ENCODE measurements around the gene RPRD2. TPM values are rescaled to one million over a fixed set of nuclear protein-coding genes. Genes with fewer than 3 reads are reported as not detected.
A peak's percentile ranks its signal among the peaks of the same experiment; 100 is the strongest.

The RPRD2 gene
- total RNA-seq, 1 donor from 2014 or later = 17.2 TPM

- peak; percentile 97 for DNase-seq
Measured at GRCh38 chr1:150515328-150516049, 151.5 kb downstream of the RPRD2 start, which contains the start of gene FALEC. TSS of gene FALEC (plus strand) at chr1:150515752.

- DNase-seq = peak; percentile 6
Measured at GRCh38 chr1:150516050-150516591, 152.2 kb downstream of the RPRD2 start.

- DNase-seq = no peak
Measured at GRCh38 chr1:150516616-150517015, 152.7 kb downstream of the RPRD2 start.

GRCh38 chr1:150521196-150521968, 157.4 kb downstream of the RPRD2 start:
- no peak for DNase-seq

- DNase-seq = no peak
Measured at GRCh38 chr1:150525348-150525747, 161.4 kb downstream of the RPRD2 start.

Other genes starting within 250 kb of the RPRD2 start
- 52.7 TPM for gene PLEKHO1, start 214.2 kb upstream of the RPRD2 start, total RNA-seq
- gene ANP32E, start 128.0 kb upstream of the RPRD2 start, total RNA-seq = 20.3 TPM
- gene CA14, start 106.4 kb upstream of the RPRD2 start, total RNA-seq = 1.7 TPM
- 76.7 TPM for gene APH1A, start 95.1 kb upstream of the RPRD2 start, total RNA-seq
- gene C1orf54, start 91.4 kb upstream of the RPRD2 start, total RNA-seq = 9.2 TPM
- gene CIART, start 81.6 kb upstream of the RPRD2 start, total RNA-seq = 2.5 TPM
- gene MRPS21, start 70.3 kb upstream of the RPRD2 start, total RNA-seq = 69.3 TPM
- gene PRPF3, start 42.6 kb upstream of the RPRD2 start, total RNA-seq = 43.0 TPM
- gene TARS2, start 123.3 kb downstream of the RPRD2 start, total RNA-seq = 17.6 TPM
- 0.94 TPM for gene ECM1, start 144.0 kb downstream of the RPRD2 start, total RNA-seq
- gene FALEC, start 151.6 kb downstream of the RPRD2 start, total RNA-seq = 1.1 TPM
- 0.31 TPM for gene ADAMTSL4, start 185.3 kb downstream of the RPRD2 start, total RNA-seq
- gene MCL1, start 215.5 kb downstream of the RPRD2 start, total RNA-seq = 146 TPM